ENCODE data around the gene PIP4K2B. TPM values are rescaled to one million over a fixed set of nuclear protein-coding genes. Genes with fewer than 3 reads are reported as not detected.

Gene PIP4K2B
- total and polyA plus RNA-seq, 9 of the 15 experiments (the other 6 are each of a cell fraction or from before 2014, with no cell fraction given): 3.7 to 29.9 (median 23.0) TPM

GRCh38 chr17:38728290-38728831, 71.0 kb downstream of the PIP4K2B start (continued):
- 0 out of 2 replicates have a peak, but pooled peaks have one; percentile 38 for TF ChIP-seq THRB (CRISPR knock-in tag; conservative IDR thresholded peaks at IDR 0.05)
- no peak for TF ChIP-seq RBM34 (IDR thresholded peaks at IDR 0.05; ENCODE audit: borderline replicate concordance, insufficient read depth, low read length)
- peak; percentile 78 for TF ChIP-seq GABPA (tag; conservative IDR thresholded peaks at IDR 0.05; ENCODE audit: low read depth)
- TF ChIP-seq, protein P1, sequence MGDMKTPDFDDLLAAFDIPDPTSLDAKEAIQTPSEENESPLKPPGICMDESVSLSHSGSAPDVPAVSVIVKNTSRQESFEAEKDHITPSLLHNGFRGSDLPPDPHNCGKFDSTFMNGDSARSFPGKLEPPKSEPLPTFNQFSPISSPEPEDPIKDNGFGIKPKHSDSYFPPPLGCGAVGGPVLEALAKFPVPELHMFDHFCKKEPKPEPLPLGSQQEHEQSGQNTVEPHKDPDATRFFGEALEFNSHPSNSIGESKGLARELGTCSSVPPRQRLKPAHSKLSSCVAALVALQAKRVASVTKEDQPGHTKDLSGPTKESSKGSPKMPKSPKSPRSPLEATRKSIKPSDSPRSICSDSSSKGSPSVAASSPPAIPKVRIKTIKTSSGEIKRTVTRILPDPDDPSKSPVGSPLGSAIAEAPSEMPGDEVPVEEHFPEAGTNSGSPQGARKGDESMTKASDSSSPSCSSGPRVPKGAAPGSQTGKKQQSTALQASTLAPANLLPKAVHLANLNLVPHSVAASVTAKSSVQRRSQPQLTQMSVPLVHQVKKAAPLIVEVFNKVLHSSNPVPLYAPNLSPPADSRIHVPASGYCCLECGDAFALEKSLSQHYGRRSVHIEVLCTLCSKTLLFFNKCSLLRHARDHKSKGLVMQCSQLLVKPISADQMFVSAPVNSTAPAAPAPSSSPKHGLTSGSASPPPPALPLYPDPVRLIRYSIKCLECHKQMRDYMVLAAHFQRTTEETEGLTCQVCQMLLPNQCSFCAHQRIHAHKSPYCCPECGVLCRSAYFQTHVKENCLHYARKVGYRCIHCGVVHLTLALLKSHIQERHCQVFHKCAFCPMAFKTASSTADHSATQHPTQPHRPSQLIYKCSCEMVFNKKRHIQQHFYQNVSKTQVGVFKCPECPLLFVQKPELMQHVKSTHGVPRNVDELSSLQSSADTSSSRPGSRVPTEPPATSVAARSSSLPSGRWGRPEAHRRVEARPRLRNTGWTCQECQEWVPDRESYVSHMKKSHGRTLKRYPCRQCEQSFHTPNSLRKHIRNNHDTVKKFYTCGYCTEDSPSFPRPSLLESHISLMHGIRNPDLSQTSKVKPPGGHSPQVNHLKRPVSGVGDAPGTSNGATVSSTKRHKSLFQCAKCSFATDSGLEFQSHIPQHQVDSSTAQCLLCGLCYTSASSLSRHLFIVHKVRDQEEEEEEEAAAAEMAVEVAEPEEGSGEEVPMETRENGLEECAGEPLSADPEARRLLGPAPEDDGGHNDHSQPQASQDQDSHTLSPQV (IDR thresholded peaks at IDR 0.05): peak; percentile 72
- 0 out of 2 replicates have a peak, but pooled peaks have one; percentile 4 for TF ChIP-seq JUND (IDR thresholded peaks at IDR 0.05; ENCODE audit: borderline replicate concordance, low read depth, low read length)
- TF ChIP-seq JUND (tag; IDR thresholded peaks at IDR 0.05; ENCODE audit: borderline replicate concordance, low read depth, low read length): peak; percentile 14; the same call in 1 of the 3 replicates
- no peak for TF ChIP-seq PTTG1 (tag; IDR thresholded peaks at IDR 0.05; ENCODE audit: low read depth)
- TF ChIP-seq LEF1 (IDR thresholded peaks at IDR 0.05): 0 out of 2 replicates have a peak, but pooled peaks have one; percentile 43
- 0 out of 2 replicates have a peak, but pooled peaks have one; percentile 44 for TF ChIP-seq ZNF589 (CRISPR knock-in tag; IDR thresholded peaks at IDR 0.05; ENCODE audit: low read depth)
- TF ChIP-seq E2F3 (CRISPR knock-in tag; IDR thresholded peaks at IDR 0.05): 0 out of 2 replicates have a peak, but pooled peaks have one; percentile 49
- TF ChIP-seq RNF2 (IDR thresholded peaks at IDR 0.05): peak; percentile 87
- TF ChIP-seq SMARCA4 (IDR thresholded peaks at IDR 0.05): 0 out of 2 replicates have a peak, but pooled peaks have one; percentile 13
- 0 out of 2 replicates have a peak, but pooled peaks have one; percentile 28 for TF ChIP-seq ZNF584 (CRISPR knock-in tag; IDR thresholded peaks at IDR 0.05; ENCODE audit: low read depth)
- TF ChIP-seq THAP7 (CRISPR knock-in tag; IDR thresholded peaks at IDR 0.05): no peak
- TF ChIP-seq OTX1 (CRISPR knock-in tag; IDR thresholded peaks at IDR 0.05): peak; percentile 78
- TF ChIP-seq MYC (IDR thresholded peaks at IDR 0.05; ENCODE audit: low read depth, low read length): peak; percentile 54; the same call in 1 of the 2 replicates
- TF ChIP-seq MYC (CRISPR knock-in tag; IDR thresholded peaks at IDR 0.05; ENCODE audit: borderline replicate concordance, low read depth): no peak
- TF ChIP-seq L3MBTL2 (IDR thresholded peaks at IDR 0.05): peak; percentile 99
